HEK293 (cell line): Measurements from ENCODE around the gene CCDC57.

Experiments
- CTCF ChIA-PET: fragments of 350-600 bp; formaldehyde crosslinking; extraction: SDS; loops from one replicate; lab custom pipeline; 2021; ENCODE audit warnings: antibody characterized with exemption; lab: Yijun Ruan, JAX
- POLR2A ChIA-PET: fragments of 300-600 bp; formaldehyde crosslinking; extraction: SDS; loops from one replicate; lab custom pipeline; 2020; ENCODE audit warnings: antibody characterized with exemption, inconsistent platforms; lab: Yijun Ruan, JAX
- H3K27ac ChIP-seq: fragments of 200-500 bp; sonication (Bioruptor generic); 2 replicates; pipeline ENCODE4 v1.5.1; 2014; ENCODE audit warnings: low read depth, low read length, control low read depth, inconsistent platforms; ENCODE audit errors: extremely low read depth
- H3K36me3 ChIP-seq, 2 experiments: fragments of 200-500 bp in 1 of 2; sonication (Bioruptor generic) in 1 of 2; 1 replicate in 1 of 2; 2 replicates in 1 of 2; pipeline ENCODE4 v1.5.1; 2014 to 2017; ENCODE audit warnings: inconsistent platforms in 2 of 2, low read length in 2 of 2; ENCODE audit not compliant: control insufficient read depth in 2 of 2, insufficient read depth in 1 of 2
- H3K4me1 ChIP-seq: fragments of 200-500 bp; sonication (Bioruptor generic); 2 replicates; pipeline ENCODE4 v1.5.1; 2014; ENCODE audit warnings: mild to moderate bottlenecking, low read length, inconsistent platforms; ENCODE audit not compliant: control insufficient read depth, insufficient read depth
- H3K4me3 ChIP-seq: 2 replicates; pipeline ENCODE4 v1.5.1; 2011; ENCODE audit warnings: low read depth, mild to moderate bottlenecking, control low read depth, low read length, moderate library complexity
- H3K9me3 ChIP-seq: fragments of 200-500 bp; sonication (Bioruptor generic); 2 replicates; pipeline ENCODE4 v1.5.1; 2014; ENCODE audit warnings: low read depth, low read length, inconsistent platforms; ENCODE audit not compliant: control insufficient read depth, insufficient read depth
- GLIS1 ChIP-seq: fragments of 450-650 bp; formaldehyde crosslinking; IDR thresholded peaks from 2 replicates; pipeline ENCODE4 v1.5.1; 2016; ENCODE audit warnings: missing biosample characterization, missing genetic modification characterization
- IKZF3 ChIP-seq: fragments of 450-650 bp; IDR thresholded peaks from 2 replicates; pipeline ENCODE4 v1.5.0; 2018; ENCODE audit warnings: missing biosample characterization, mild to moderate bottlenecking, missing genetic modification characterization, moderate library complexity
- KLF7 ChIP-seq: fragments of 450-650 bp; formaldehyde crosslinking; IDR thresholded peaks from 2 replicates; pipeline ENCODE4 v1.5.1; 2016; ENCODE audit warnings: missing biosample characterization, missing genetic modification characterization, borderline replicate concordance
- KLF9 ChIP-seq: fragments of 450-650 bp; formaldehyde crosslinking; IDR thresholded peaks from 2 replicates; pipeline ENCODE4 v1.5.1; 2016; ENCODE audit warnings: missing biosample characterization, missing genetic modification characterization, low read depth
- YY2 ChIP-seq: fragments of 450-650 bp; formaldehyde crosslinking; IDR thresholded peaks from 2 replicates; pipeline ENCODE4 v1.5.1; 2016; ENCODE audit warnings: missing biosample characterization, missing genetic modification characterization
- ZBTB7A ChIP-seq: fragments of 450-650 bp; formaldehyde crosslinking; IDR thresholded peaks from 2 replicates; pipeline ENCODE4 v1.5.1; 2016; ENCODE audit warnings: low read depth, missing biosample characterization, missing genetic modification characterization
- ZEB2 ChIP-seq: fragments of 450-650 bp; formaldehyde crosslinking; IDR thresholded peaks from 2 replicates; pipeline ENCODE4 v1.5.1; 2016; ENCODE audit warnings: missing biosample characterization, missing genetic modification characterization
- ZNF112 ChIP-seq: fragments of 450-650 bp; formaldehyde crosslinking; IDR thresholded peaks from 2 replicates; pipeline ENCODE4 v1.5.0; 2017; ENCODE audit warnings: missing biosample characterization, missing genetic modification characterization
- ZNF292 ChIP-seq: fragments of 450-650 bp; formaldehyde crosslinking; IDR thresholded peaks from 2 replicates; pipeline ENCODE4 v1.5.1; 2016; ENCODE audit warnings: low read depth, missing biosample characterization, missing genetic modification characterization, borderline replicate concordance
- ZNF302 ChIP-seq: fragments of 450-650 bp; formaldehyde crosslinking; IDR thresholded peaks from 2 replicates; pipeline ENCODE4 v1.5.1; 2016; ENCODE audit warnings: missing biosample characterization, missing genetic modification characterization, low read depth
- ZNF341 ChIP-seq: fragments of 450-650 bp; formaldehyde crosslinking; IDR thresholded peaks from 2 replicates; pipeline ENCODE4; 2016; ENCODE audit warnings: low read depth, missing biosample characterization, missing genetic modification characterization
- ZNF600 ChIP-seq: fragments of 450-650 bp; formaldehyde crosslinking; IDR thresholded peaks from 2 replicates; pipeline ENCODE4 v1.5.1; 2016; ENCODE audit warnings: missing biosample characterization, missing genetic modification characterization
- ZNF658 ChIP-seq: fragments of 450-650 bp; formaldehyde crosslinking; IDR thresholded peaks from 2 replicates; pipeline ENCODE4; 2016; ENCODE audit warnings: missing biosample characterization, missing genetic modification characterization
- TF ChIP-seq, protein P1 (sequence below): fragments of 450-650 bp; formaldehyde crosslinking; IDR thresholded peaks from 2 replicates; pipeline ENCODE4 v1.5.1; 2016; ENCODE audit warnings: missing biosample characterization, missing genetic modification characterization
- TF ChIP-seq, protein P2 (sequence below): fragments of 450-650 bp; formaldehyde crosslinking; IDR thresholded peaks from 2 replicates; pipeline ENCODE4 v1.5.1; 2017; ENCODE audit warnings: missing biosample characterization, missing genetic modification characterization
- TF ChIP-seq, protein P3 (sequence below): fragments of 450-650 bp; formaldehyde crosslinking; IDR thresholded peaks from 2 replicates; pipeline ENCODE4 v1.5.1; 2017; ENCODE audit warnings: missing biosample characterization, missing genetic modification characterization

CCDC57 gene

GRCh38 chr17:82249896-82250581 is 37.4 kb upstream of the CCDC57 start:
- no peaks in the 10 kb centered on the region for H3K4me1 ChIP-seq
- peaks cover 46 to 97% of the 10 kb centered on the region in 2 experiments for H3K36me3 ChIP-seq
- POLR2A ChIA-PET: interaction anchor here (1.0 kb wide), 1 partner anchor 14 kb away, joined by 4 read pairs; no protein-coding TSS in a partner anchor
- peak; percentile 59; the same call in 1 of the 2 replicates for TF ChIP-seq ZNF600 (tag by site-specific recombination)
- TF ChIP-seq ZEB2: no peak
- TF ChIP-seq, all 188 proteins: peak for 1
- CTCF ChIA-PET: interaction anchor here (0.9 to 3.4 kb wide), 3 partner anchors 12 to 71 kb away, joined by 4 to 15 read pairs (median 4); no protein-coding TSS in a partner anchor
- Histone ChIP-seq H3K9me3 (no peaks in the 10 kb centered on the region), H3K27ac (0 out of 2 replicates have a peak overlapping the region, but pooled peaks have one; percentile 16), H3K4me3 (no peak overlapping the region)

GRCh38 chr17:82248815-82249674 is 36.4 kb upstream of the CCDC57 start:
- Histone ChIP-seq H3K4me3 (no peak overlapping the region), H3K27ac (peak overlapping the region; percentile 16; the same call in 1 of the 2 replicates), H3K4me1 (no peaks in the 10 kb centered on the region), H3K36me3 (peaks cover 52 to 100% of the 10 kb centered on the region in 2 experiments), H3K9me3 (no peaks in the 10 kb centered on the region)
- POLR2A ChIA-PET: no interaction called here
- TF ChIP-seq, protein P1, sequence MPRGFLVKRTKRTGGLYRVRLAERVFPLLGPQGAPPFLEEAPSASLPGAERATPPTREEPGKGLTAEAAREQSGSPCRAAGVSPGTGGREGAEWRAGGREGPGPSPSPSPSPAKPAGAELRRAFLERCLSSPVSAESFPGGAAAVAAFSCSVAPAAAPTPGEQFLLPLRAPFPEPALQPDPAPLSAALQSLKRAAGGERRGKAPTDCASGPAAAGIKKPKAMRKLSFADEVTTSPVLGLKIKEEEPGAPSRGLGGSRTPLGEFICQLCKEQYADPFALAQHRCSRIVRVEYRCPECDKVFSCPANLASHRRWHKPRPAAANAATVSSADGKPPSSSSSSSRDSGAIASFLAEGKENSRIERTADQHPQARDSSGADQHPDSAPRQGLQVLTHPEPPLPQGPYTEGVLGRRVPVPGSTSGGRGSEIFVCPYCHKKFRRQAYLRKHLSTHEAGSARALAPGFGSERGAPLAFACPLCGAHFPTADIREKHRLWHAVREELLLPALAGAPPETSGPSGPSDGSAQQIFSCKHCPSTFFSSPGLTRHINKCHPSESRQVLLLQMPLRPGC (tag by site-specific recombination): no peak
- TF ChIP-seq, protein P2, sequence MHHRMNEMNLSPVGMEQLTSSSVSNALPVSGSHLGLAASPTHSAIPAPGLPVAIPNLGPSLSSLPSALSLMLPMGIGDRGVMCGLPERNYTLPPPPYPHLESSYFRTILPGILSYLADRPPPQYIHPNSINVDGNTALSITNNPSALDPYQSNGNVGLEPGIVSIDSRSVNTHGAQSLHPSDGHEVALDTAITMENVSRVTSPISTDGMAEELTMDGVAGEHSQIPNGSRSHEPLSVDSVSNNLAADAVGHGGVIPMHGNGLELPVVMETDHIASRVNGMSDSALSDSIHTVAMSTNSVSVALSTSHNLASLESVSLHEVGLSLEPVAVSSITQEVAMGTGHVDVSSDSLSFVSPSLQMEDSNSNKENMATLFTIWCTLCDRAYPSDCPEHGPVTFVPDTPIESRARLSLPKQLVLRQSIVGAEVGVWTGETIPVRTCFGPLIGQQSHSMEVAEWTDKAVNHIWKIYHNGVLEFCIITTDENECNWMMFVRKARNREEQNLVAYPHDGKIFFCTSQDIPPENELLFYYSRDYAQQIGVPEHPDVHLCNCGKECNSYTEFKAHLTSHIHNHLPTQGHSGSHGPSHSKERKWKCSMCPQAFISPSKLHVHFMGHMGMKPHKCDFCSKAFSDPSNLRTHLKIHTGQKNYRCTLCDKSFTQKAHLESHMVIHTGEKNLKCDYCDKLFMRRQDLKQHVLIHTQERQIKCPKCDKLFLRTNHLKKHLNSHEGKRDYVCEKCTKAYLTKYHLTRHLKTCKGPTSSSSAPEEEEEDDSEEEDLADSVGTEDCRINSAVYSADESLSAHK (tag by site-specific recombination): no peak
- no peak for TF ChIP-seq ZNF341 (tag by site-specific recombination)
- no peak for TF ChIP-seq ZNF292 (tag by site-specific recombination)
- no peak for TF ChIP-seq ZNF658 (tag by site-specific recombination)
- TF ChIP-seq KLF9 (tag by site-specific recombination): no peak
- no peak for TF ChIP-seq GLIS1 (tag by site-specific recombination)
- TF ChIP-seq ZNF112 (tag by site-specific recombination): no peak
- TF ChIP-seq, protein P3, sequence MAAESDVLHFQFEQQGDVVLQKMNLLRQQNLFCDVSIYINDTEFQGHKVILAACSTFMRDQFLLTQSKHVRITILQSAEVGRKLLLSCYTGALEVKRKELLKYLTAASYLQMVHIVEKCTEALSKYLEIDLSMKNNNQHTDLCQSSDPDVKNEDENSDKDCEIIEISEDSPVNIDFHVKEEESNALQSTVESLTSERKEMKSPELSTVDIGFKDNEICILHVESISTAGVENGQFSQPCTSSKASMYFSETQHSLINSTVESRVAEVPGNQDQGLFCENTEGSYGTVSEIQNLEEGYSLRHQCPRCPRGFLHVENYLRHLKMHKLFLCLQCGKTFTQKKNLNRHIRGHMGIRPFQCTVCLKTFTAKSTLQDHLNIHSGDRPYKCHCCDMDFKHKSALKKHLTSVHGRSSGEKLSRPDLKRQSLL (tag by site-specific recombination): no peak
- no peak for TF ChIP-seq ZNF302
- TF ChIP-seq KLF7 (tag by site-specific recombination): no peak
- TF ChIP-seq ZBTB7A (tag by site-specific recombination): no peak
- no peak for TF ChIP-seq IKZF3 (tag by site-specific recombination)
- TF ChIP-seq YY2 (tag by site-specific recombination): no peak
- CTCF ChIA-PET: interaction anchor here (1.4 to 3.4 kb wide), 2 partner anchors 13 to 72 kb away, joined by 4 to 15 read pairs; no protein-coding TSS in a partner anchor
